GM13976 (cell line): ENCODE measurements around the gene TDRD9.

Source experiments
- DNase-seq: peaks from one replicate; pipeline ENCODE4 v3.0.0; 2012; ENCODE audit warnings: low spot score
- CTCF ChIP-seq: IDR thresholded peaks from 2 replicates; pipeline ENCODE4 v1.5.1; 2012; ENCODE audit warnings: borderline replicate concordance, mild to moderate bottlenecking; ENCODE audit not compliant: insufficient read depth; ENCODE audit errors: extremely low read depth, missing control alignments, control extremely low read depth
- in situ Hi-C: fragments of 300-500 bp; cut with MboI; formaldehyde crosslinking; loops from one replicate; pipeline ENCODE4 v1.12.0; 2022; ENCODE audit warnings: low sequenced_read_pairs, mixed read lengths, inconsistent platforms; ENCODE audit not compliant: unreplicated experiment

TDRD9 gene

GRCh38 chr14:104101651-104102281 lies 173.5 kb downstream of the TDRD9 start:
- in situ Hi-C loops: no loop called here
- DNase-seq: no peak
- no peak for TF ChIP-seq CTCF
